PC-3 (cell line): ENCODE results near the gene TUBA4B.

ENCODE experiments used
- CTCF ChIP-seq: fragments of 300-600 bp; sonication (generic); conservative IDR thresholded peaks from 2 replicates; pipeline ENCODE4 v1.5.1; 2017; ENCODE audit warnings: antibody characterized with exemption, low read depth, mild to moderate bottlenecking, low read length
- EZH2 ChIP-seq: fragments of 300-600 bp; sonication (generic); IDR thresholded peaks from one replicate; pipeline ENCODE4 v1.6.1; 2017; ENCODE audit warnings: antibody characterized with exemption, mild to moderate bottlenecking, low read length; ENCODE audit not compliant: unreplicated experiment

GRCh38 chr2:219297766-219298456 lies 44.9 kb downstream of the TUBA4B start:
- TF ChIP-seq CTCF, result no peak
- no peak for TF ChIP-seq EZH2
